Measurements from ENCODE around the gene CORO1A. TPM values are rescaled to one million over a fixed set of nuclear protein-coding genes. Genes with fewer than 3 reads are reported as not detected.

CORO1A gene
- 0.41 and 2.3 TPM in 2 replicates for total RNA-seq (2014; rRNA removed; shearing (Covaris generic); ENCODE audit: low replicate concordance)

DNA sequence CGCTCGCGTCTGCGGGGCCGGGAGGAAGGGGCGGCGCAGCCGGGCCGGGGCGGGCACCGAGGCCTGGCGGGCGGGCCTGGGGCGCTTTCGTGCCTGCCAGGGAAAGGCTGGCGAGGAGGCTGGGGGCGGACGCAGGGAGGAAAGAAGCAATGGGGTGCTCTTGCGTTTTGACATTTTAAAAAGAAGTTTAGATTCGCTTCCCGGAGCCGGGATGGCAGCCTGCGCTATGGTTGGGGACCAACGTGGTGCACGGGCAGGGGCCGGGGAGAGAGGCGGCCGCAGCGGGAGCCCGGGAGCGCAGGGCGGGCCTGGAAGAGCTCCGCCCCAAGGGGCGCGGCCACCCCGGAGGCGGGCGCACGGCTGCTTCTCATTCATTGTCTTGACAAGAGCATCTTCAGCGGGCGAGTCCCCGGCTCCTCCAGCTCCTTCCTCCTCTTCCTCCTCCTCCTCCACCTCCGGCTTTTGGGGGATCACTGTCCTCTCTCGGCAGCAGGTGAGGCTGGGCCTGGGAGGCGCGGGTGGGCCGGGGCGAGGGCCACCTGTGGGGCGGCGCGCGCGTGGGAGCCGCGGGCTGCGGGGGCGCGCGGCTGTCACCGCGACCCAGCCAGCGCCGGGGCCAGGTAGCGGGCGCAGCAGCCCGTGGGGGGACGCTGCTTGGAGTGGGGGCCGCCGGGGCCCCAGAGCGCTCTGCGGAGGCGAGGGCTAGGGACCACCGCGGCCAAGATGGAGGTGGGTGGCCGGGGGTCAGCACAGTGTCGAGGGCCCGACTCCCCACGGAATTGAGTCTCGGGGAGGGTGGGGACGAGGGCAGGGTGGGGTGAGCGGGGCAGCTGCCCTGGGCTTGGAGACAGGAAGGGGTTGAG lies at the start of gene CORO1A:
TSS of gene CORO1A (plus strand) at position 370 of the 863 bp plus-strand sequence. CDS start 1,608 bp downstream, outside the sequence.
- in situ Hi-C loops (cut with HindIII; ENCODE audit: low pct_unique_long_range_greater_than_20kb, low sequenced_read_pairs): no loop called here

DNA sequence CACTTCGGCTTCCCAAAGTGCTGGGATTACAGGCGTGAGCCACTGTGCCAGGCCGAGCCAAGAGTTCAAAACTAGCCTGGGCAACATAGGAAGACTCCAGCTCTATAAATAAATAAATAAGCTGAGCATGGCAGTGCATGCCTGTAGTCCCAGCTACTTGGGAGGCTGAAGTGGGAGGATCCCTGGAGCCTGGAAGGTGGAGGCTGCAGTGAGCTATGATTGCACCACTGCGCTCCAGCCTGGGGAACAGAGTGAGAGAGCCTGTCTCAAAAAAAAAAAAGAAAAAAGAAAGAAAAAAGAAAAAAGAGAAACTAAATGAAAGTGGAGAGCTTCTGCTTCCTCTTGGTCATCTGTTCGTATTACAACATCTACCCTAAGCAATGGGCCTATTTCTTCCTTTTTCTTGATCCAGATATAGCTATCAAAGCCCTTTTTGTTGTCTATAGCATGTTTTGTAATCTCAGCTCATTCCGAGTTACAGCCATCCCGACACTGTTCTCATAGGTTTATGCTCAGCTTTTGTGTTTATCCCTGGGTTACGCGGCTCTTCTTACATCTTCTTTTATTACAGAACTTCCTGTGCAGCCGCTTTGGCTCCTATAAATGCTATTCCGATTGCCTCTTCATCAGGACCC lies 46.3 kb upstream of the CORO1A start:
- no peak for DNase-seq (ENCODE audit: low read depth)
- in situ Hi-C loops (cut with HindIII; ENCODE audit: low pct_unique_long_range_greater_than_20kb, low sequenced_read_pairs): no loop called here

More for the DNA sequence above, at the start of gene CORO1A:
- DNase-seq (ENCODE audit: low read depth): peak; percentile 81

DNA sequence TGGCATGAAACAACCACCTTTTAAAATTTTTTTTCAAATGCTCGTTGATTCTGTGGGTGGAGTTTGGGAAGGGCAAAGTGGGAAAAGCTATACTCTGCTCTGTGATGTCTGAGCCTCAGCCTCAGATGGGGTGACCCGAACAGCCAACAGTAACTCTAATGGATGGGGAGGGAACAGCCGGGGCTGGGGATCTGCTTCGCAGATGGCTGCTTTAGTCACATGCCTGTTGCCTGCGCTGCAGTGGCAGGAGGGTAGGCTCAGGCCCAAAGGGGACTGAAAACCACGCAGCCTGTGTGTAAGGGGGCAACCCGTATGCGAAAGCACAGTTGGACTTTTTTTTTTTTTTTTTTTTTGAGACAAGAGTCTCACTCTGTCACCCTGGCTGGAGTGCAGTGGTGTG lies 45.5 kb upstream of the CORO1A start:
- DNase-seq (ENCODE audit: low read depth): no peak
- in situ Hi-C loops (cut with HindIII; ENCODE audit: low pct_unique_long_range_greater_than_20kb, low sequenced_read_pairs): no loop called here

DNA sequence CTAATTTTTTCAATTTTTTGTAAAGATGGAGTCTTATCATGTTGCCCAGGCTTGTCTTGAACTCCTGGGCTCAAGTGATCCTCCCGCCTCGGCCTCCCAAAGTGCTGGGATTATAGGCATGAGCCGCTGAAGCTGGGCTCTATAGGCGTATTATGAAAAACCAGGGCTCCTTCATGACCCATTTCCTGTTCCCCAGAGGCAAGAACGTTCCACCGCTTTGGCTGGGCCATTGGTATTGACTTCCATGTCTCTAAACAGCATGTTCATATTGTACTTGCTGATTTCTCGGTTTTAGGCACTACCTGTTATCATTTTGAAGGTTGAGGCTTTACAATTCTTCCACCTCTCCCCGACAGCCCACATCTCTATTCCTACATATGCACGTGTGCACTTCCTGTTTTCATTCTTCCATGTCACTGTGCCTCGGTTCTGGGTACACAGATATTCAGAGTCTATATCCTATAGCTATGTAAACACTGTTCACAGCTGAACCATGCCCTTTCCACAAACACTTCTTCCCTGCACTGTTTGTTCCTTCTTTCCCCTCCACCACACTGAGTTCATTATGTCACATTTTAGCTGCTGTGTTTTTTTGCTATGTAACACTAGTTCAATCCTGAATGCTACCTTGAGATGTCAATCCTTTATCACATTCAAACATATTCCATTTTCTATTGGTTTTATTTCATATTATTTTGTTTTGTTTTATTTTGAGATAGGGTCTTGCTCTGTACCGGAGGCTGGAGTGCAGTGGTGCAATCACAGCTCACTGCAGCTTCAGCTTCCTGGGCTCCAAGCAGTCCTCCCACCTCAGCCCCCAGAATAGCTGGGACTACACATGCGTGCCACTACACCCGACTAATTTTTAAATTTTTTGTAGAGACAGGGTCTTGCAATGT lies 43.6 kb upstream of the CORO1A start:
- in situ Hi-C loops (cut with HindIII; ENCODE audit: low pct_unique_long_range_greater_than_20kb, low sequenced_read_pairs): no loop called here
- DNase-seq (ENCODE audit: low read depth): no peak

DNA sequence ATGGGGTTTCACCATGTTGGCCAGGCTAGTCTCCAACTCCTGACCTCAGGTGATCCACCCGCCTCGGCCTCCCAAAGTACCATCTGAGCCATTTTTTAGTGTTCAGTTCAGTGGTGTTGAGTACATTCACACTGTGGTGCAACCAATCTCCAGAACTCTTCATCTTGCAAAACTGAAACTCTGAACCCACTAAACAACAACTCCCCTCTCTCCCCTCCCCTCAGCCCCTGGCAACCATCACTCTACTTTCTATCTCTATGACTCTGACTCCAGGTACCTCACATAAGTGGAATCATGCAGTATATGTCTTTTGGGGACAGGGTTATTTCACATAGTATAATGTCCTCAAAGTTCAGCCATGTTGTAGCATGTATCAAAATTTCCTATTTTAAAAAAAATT lies 41.7 kb upstream of the CORO1A start:
- no peak for DNase-seq (ENCODE audit: low read depth)
- in situ Hi-C loops (cut with HindIII; ENCODE audit: low pct_unique_long_range_greater_than_20kb, low sequenced_read_pairs): no loop called here

DNA sequence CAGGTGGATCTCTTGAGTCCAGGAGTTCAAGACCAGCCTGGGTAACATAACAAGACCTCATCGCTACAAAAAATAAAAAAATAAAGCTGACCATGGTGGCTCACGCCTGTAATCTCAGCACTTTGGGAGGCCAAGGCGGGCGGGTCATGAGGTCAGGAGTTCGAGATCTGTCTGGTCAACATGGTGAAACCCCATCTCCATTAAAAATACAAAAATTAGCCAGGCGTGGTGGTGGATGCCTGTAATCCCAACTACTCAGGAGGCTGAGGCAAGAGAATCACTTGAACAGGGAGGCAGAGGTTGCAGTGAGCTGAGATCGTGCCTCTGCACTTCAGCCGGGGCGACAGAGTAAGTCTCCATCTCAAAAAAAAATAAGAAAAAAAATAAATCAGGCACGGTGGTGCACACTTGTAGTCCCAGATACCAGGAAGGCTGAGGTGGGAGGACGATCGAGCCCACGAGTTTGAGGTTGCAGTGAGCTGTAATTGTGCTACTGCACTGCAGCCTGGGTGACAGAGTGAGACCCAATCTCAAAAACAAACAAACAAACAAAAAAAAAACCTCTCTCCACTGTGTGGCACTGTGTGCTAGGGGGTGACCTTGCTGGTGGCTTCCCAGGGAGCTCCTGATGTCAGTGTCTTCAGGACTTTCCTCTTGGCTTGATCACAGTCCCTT lies 40.6 kb upstream of the CORO1A start:
- in situ Hi-C loops (cut with HindIII; ENCODE audit: low pct_unique_long_range_greater_than_20kb, low sequenced_read_pairs): no loop called here
- peak; percentile 22 for DNase-seq (ENCODE audit: low read depth)

DNA sequence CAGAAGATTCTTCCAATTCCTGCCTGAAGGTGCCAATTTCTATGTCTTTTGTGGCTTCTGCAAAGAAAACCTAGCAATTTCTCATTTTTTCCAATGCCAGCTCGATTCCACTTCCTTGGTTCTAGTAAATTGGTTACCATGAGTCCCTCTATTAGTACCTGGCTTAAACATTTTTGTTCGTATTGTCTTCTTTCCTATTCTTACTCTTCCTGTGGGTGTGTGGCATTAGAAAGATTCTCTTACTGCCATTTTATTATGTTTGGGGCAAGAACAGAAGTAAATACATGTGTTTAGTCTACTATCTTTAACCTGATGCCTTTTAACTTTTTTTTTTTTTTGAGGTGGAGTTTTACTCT lies 40.1 kb upstream of the CORO1A start:
- in situ Hi-C loops (cut with HindIII; ENCODE audit: low pct_unique_long_range_greater_than_20kb, low sequenced_read_pairs): no loop called here

DNA sequence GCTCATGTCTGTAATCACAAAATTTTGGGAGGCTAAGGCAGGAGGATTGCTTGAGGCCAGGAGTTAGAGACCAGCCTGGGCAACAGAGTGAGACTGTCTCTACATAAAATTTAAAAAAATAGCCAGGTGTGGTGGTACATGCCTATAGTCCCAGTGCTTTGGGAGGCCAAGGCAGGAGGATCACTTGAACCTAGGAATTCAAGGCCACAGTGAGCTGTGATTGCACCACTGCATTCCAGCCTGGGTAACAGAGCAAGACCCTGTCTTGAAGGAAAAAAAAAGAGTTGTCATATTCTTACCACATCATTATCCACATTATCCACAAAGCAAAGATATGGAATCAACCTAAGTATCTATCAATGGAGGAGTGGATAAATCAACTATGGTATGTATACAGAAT lies 39.4 kb upstream of the CORO1A start:
- in situ Hi-C loops (cut with HindIII; ENCODE audit: low pct_unique_long_range_greater_than_20kb, low sequenced_read_pairs): no loop called here
- DNase-seq (ENCODE audit: low read depth): no peak

More for the DNA sequence above, 40.1 kb upstream of the CORO1A start:
- no peak for DNase-seq (ENCODE audit: low read depth)

DNA sequence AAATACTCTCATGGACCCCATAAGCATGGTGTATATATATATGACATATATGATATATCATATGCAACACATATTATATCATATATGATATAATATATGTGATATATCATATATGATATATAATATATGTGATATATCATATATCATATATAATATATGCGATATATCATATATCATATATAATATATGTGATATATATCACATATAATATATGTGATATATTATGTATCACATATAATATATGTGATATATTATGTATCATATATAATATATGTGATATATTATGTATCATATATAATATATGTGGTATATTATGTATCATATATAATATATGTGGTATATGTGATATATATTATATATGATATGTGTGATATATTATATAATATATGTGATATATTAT lies 38.5 kb upstream of the CORO1A start:
- DNase-seq (ENCODE audit: low read depth): no peak
- in situ Hi-C loops (cut with HindIII; ENCODE audit: low pct_unique_long_range_greater_than_20kb, low sequenced_read_pairs): no loop called here

DNA sequence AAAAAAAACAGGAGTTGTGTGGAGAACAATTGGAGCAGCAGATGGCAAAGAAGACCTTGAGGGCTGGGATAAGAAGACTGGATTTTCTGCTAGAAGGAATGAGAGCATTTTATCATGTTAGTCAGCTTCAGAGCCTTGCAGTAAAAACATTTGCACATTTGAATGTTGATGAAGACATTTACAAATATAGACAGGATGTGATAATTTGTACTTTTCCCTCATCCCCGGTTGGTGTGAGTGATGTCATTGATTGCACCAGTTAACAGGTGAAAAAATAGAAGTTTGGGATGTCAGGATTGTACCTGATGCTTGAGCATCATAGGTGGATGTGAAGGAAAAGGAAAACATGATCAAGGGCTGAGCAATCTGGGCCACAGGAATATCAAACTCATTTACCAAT lies 37.7 kb upstream of the CORO1A start:
- no peak for DNase-seq (ENCODE audit: low read depth)
- in situ Hi-C loops (cut with HindIII; ENCODE audit: low pct_unique_long_range_greater_than_20kb, low sequenced_read_pairs): no loop called here

DNA sequence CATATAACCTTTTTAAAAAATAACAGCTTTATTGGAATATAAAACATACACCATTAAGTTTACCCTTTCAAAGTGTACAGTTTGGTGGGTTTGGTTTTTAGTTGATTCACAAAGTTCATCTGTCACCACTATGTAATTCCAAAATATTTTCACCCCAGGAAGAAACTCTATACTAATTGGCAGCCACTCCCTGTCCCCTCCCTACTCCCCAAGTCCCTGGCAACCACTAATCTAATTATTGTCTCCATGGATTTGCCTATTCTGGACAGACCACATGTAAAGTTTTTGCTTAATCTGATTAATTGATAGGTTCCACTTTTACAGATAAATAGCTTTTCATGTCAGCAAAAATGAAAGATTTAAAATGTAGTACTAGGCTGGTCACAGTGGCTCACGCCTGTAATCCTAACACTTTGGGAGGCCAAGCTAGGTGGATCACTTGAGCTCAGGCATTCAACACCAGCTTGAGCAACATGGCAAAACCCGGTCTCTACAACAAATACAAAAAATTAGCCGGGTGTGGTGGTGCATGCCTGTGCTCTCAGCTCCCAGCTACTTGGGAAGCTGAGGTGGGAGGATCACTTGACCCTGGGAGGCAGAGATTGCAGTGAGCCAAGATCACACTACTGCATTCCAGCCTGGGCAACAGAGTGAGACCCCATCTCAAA lies 35.4 kb upstream of the CORO1A start:
- no peak for DNase-seq (ENCODE audit: low read depth)
- in situ Hi-C loops (cut with HindIII; ENCODE audit: low pct_unique_long_range_greater_than_20kb, low sequenced_read_pairs): no loop called here

DNA sequence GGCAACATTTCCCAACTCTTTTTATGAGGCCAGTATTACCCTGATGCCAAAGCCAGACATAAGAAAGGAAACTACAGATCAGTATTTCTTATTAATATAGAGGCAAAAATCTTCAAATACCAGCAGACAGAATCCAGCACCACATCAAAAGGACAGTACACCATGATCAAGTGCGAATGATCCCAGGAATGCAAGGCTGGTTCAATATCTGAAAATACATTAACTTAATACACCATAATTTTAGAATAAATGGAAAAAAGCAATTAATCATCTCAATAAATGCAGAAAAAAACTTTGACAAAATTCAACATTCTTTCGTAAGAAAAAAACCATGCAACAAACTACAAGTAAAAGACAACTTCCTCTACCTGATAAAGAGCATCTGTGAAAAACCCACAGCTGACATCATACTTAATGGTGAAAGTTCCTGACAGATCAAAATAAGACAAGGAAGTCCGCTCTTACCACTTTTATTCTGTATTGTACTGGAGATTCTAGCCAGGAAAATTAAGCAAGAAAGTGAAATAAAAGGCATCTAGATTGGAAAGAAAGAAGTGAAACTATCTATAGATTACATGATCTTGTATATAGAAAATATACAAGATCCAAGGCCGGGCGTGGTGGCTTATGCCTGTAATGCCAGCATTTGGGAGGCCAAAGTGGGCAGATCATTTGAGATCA lies 34.0 kb upstream of the CORO1A start:
- no peak for DNase-seq (ENCODE audit: low read depth)
- in situ Hi-C loops (cut with HindIII; ENCODE audit: low pct_unique_long_range_greater_than_20kb, low sequenced_read_pairs): no loop called here

DNA sequence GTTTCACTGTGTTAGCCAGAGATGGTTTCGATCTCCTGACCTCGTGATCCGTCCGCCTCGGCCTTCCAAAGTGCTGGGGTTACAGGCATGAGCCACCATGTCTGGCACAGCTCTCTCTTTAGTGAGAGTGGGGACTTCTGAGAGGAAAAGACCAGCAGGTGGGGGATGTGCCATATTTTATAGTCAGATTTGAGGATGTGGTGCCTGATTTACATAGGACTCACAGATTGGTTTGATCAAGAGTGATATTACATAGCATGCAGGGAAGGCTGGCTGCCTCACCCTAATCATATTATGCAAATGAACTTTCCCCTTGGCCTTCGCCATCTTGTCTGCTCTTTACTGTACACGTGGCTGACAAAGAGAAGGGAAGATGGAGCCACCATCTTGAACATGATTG lies 32.3 kb upstream of the CORO1A start:
- no peak for DNase-seq (ENCODE audit: low read depth)
- in situ Hi-C loops (cut with HindIII; ENCODE audit: low pct_unique_long_range_greater_than_20kb, low sequenced_read_pairs): no loop called here

DNA sequence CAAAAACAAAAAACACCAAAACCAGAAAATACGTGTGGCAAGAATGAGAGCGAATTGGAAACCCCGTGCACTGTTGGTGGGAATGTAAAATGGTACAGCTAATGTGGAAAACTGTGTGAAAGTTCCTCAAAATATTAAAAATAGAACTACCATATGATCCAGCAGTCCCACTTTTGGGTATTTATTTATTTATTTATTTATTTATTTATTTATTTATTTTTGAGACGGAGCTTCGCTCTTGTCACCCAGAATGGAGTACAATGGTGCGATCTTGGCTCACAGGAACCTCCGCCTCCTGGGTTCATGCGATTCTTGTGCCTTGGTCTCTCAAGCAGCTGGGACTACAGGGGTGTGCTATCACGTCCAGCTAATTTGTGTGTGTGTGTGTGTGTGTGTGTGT lies 30.9 kb upstream of the CORO1A start:
- in situ Hi-C loops (cut with HindIII; ENCODE audit: low pct_unique_long_range_greater_than_20kb, low sequenced_read_pairs): no loop called here
- DNase-seq (ENCODE audit: low read depth): no peak

DNA sequence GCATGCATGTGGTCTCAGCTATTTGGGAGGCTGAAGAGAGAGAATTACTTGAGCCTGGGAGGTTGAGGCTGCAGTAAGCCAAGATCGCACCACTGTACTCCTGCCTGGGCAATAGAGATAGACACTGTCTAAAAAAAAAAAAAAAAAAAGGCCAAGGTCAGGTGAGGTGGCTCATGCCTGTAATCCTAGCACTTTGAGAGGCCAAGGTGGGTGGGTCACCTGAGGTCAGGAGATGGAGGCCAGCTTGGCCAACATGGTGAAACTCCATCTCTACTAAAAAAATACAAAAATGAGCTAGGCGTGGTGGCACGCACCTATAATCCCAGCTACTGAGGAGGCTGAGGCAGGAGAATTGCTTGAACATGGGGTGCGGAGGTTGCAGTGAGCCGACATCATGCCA lies 28.2 kb upstream of the CORO1A start:
- no peak for DNase-seq (ENCODE audit: low read depth)
- in situ Hi-C loops (cut with HindIII; ENCODE audit: low pct_unique_long_range_greater_than_20kb, low sequenced_read_pairs): no loop called here

DNA sequence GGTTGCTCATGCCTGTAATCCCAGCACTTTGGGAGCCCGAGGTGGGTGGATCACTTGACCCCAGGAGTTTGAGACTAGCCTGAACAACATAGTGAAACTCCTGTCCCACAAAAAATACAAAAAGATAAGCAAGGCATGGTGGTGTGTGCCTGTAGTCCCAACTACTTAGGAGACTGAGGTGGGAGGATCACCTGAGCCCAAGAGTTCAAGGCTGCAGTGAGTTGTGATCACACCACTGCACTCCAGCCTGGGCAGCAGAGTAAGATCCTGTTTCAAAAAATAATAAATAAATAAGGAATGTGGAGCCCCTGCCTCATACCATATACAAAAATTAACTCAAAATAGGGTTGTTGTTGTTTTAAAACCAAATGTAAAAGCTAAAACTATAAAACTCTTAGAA lies 26.2 kb upstream of the CORO1A start:
- in situ Hi-C loops (cut with HindIII; ENCODE audit: low pct_unique_long_range_greater_than_20kb, low sequenced_read_pairs): no loop called here
- DNase-seq (ENCODE audit: low read depth): no peak

DNA sequence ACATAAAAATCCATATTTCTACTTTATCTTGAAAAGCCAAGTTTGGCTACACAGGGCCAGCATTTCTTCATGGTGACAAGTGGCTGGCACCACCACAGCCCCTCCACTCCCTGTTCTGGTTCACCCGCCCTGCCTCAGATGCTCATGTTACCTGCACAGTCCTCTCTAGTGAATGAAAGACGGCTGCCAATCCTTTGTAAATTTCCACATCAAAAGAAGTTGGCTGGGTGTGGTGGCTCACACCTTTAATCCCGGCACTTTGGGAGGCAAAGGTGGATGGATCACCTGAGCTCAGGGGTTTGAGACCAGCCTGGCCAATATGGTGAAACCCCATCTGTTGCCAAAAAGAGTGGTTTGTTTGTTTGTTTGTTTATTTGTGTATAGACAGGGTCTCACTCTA lies 19.9 kb upstream of the CORO1A start:
- in situ Hi-C loops (cut with HindIII; ENCODE audit: low pct_unique_long_range_greater_than_20kb, low sequenced_read_pairs): no loop called here
- no peak for DNase-seq (ENCODE audit: low read depth)
